ENCODE results near the gene KRT35.
"Not testable (repeated sequence)": the region's sequence is repeated elsewhere in the genome, so short reads cannot be mapped to it uniquely, and the experiment has no call there.

Gene KRT35

DNA sequence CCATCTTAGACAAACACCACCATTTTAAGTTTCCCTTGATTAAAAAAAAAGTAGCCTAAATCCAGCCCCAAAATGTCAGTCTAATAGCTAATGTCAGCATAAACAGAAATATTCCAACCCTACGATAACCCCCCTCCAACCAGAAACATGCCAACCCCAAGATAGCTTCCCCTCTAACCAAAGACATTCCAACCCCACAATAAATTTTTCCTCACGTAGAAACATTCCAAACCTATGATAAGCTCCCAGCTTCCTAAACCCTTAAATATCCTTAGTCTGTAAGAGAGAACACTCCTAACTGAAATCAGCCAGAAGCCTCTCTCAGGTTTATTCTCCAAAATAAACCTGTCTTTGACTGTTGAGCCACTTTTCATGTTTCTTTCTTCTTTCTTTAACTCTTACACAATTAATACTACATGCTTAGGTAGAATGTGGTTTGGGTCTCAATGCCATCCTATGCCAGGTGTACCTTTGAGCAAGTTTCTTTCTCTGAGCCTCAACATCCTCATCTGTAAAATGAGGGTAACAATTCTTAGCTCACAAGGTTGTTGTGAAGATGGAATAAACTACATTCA lies 29.7 kb downstream of the KRT35 start:
- no peak for DNase-seq

DNA sequence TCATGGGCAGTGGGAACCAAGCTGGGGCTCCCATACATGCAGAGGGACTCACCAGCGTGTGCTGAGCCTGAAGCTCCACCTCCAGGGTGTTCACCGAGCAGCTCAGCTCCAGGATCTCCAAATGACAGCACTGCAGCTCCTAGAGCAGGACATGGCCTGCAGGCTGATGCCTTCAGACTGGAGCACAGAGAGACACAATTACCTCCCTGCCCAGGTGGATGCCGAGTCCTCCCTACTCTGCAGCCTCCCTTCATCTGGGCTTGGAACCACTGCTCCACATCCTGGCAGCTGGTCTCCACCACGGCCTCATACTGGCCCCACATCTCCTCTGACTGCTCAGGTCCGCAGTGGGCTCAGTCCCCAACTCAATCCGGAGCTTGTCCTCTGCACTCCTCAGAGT lies 31.9 kb downstream of the KRT35 start:
- no peak for DNase-seq

DNA sequence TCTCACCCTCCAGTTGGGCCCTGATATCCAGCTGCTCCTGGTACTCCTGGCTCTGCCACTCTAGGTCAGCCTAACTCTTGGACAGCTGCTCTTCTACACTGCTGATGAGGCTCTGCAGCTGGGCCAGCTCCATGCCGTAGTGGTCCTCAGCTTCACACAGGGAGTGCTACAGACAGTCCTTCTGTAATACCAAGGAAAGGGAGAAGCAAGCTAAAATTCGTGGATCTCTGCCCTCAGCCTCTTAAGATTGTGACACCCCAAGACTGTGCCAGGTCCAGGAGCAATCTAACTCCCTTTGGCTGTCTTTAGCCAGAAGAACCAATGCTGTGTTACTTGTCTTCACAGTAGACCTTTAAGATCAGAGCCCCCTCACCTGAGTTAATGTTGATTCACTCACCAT lies 32.4 kb downstream of the KRT35 start:
- DNase-seq: no peak

- DNase-seq: no peak
Measured at GRCh38 chr17:41446806-41447205, 34.1 kb downstream of the KRT35 start.

DNA sequence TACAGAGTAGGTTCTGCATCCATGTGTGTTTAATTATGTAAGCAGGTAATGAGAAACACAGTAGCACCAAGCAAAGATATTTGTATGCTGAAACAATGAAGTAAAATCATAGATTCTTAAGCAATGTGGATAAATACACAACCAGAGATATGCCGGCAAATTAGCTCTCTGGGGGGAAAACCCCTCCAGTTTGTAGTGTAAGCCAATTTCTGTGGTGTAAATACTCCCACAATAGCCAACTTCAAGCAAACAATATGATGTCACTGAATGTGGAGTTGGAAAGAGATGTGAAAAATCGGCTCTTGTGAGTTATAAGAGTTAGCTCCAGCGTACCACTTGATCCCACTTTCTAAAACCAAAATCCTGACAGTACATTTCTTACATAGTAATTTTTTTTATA lies 36.3 kb downstream of the KRT35 start:
- no peak for DNase-seq

DNA sequence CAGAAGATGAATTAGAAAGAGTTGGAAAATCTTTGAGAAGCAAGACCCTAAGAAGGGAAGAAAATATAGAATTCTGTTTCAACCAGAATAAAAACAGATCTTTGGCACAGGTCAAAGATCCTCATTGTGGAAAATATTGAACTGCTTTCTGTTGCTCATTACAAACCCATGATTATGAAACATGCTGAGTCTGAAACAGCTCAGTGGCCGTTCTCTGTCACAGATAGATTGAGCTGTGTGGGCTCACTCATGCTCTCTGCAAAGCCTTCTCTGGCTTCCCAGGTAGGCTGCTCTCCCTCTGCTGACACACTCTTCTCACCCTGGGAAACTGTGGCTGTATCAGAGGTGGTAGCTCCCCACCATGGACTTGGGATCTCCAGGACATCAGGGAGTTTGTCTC lies 36.8 kb downstream of the KRT35 start:
- DNase-seq: no peak

GRCh38 chr17:41442739-41443138 lies 38.2 kb downstream of the KRT35 start:
- DNase-seq: no peak

GRCh38 chr17:41440531-41441033 lies 40.4 kb downstream of the KRT35 start, which contains the start of gene KRT38:
Gene KRT38, minus strand, starts transcription at chr17:41440983. Its CDS starts 62 bp downstream, at chr17:41440921.
- no peak for DNase-seq

- DNase-seq: no peak
Measured at GRCh38 chr17:41439375-41439774, 41.6 kb downstream of the KRT35 start.

- DNase-seq: no peak
Measured at GRCh38 chr17:41437769-41438168, 43.2 kb downstream of the KRT35 start.

GRCh38 chr17:41437254-41437653 lies 43.7 kb downstream of the KRT35 start:
- no peak for DNase-seq

GRCh38 chr17:41434415-41434814 lies 46.5 kb downstream of the KRT35 start:
- no peak for DNase-seq

DNA sequence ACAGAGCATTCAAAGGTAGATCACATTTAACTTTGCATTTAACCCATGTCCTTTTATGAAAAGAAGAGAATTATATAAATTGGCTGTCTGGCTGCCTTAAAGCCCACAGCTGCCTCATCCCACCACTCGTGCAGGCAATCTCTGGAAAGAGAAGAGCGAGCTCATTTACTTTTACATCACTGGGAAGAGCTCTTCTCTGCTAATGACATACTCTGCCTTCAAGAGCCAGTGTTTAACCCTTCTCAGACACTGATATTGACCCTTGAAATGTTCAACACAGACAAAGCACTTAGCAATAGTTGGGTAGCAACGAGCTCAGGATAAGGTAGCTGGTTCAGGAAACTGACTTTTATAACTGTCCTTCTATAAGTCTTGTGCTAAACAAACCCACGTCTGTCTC lies 46.9 kb downstream of the KRT35 start:
- no peak for DNase-seq

DNA sequence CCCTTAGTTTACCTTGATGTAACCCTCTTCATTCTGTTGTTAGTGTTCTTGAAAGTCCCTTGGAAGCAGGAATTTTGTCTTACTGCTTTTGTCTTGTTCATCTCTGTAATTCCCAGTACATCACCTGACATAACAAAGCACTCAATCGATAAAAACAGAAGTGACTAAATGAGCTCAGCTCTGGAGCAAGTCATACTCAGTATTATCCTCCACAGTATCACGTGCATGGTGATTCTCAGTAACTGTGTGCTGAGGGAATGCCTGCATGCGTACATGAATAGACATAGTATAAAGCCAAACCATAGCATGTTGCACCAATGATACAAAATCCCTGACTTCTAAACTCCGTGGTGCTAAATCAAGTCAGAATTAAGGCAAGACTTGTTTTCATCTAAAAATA lies 47.4 kb downstream of the KRT35 start:
- no peak for DNase-seq

- DNase-seq: not testable (repeated sequence)
Measured at GRCh38 chr17:41430376-41430775, 50.6 kb downstream of the KRT35 start.

GRCh38 chr17:41429667-41430066 lies 51.3 kb downstream of the KRT35 start:
- DNase-seq: no peak

DNA sequence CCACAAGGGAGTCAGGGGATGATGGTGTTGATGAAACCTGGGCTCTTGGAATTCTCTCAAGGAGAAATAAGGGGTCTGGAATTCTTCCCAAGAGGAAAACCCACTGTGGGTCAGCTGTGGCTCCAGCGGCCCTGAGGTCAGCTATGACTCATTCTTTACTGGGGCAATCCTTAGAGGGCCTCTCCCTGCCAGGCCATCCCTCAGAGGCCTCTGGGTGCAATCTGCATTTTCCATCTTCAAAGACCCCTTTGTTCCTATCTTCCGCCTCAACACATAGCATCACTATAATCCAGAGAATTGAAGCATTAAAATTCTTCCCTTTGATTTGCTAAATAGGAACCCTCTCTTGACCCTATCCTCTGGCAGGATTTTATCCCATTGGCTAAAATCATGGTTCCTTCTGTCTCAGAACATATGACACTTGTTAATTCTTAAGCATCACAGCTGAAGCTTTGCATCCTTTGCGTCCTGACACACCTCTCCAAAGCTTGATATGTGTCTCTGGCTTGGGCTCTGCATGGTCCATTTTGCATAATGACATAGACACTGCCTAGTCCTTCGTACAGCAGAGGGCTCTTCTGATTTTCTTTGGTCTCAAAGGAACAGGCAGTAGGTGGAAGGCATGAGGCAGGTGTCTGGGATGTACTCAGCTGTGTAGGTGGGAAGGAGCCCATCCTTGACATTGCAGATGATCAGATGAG lies 52.2 kb downstream of the KRT35 start:
- DNase-seq: no peak
